CD4-positive, alpha-beta T cell (primary cell): ENCODE results near the gene SYT2. TPM values are rescaled to one million over a fixed set of nuclear protein-coding genes. Genes with fewer than 3 reads are reported as not detected.
"Not testable (repeated sequence)": the region's sequence is repeated elsewhere in the genome, so short reads cannot be mapped to it uniquely, and the experiment has no call there.

Experiments
- ATAC-seq: fragments of 200-7000 bp; cut with Tn5 transposase; one replicate; pipeline ENCODE4 v1.10.0; 2022; ENCODE audit warnings: mild to moderate bottlenecking; ENCODE audit not compliant: poor library complexity
- CTCF ChIA-PET: fragments of 350-600 bp; sonication (Branson Sonifier 250); formaldehyde crosslinking; loops from one replicate; lab custom pipeline; 2021; ENCODE audit warnings: antibody characterized with exemption, inconsistent platforms; lab: Charles Lee
- POLR2A ChIA-PET: fragments of 350-600 bp; sonication (Branson Sonifier 250); formaldehyde crosslinking; loops from one replicate; lab custom pipeline; 2021; ENCODE audit warnings: antibody characterized with exemption, inconsistent platforms; lab: Charles Lee
- DNase-seq, 14 experiments: peaks; one replicate each; pipeline ENCODE4 v3.0.0-alpha.2; 2013 to 2020; ENCODE audit warnings: mixed read lengths in 2 of 14
- H3K27ac ChIP-seq, 2 donors: one replicate each; pipeline versions ENCODE4 v1.5.1 to v1.7.0; 2013; ENCODE audit warnings: low read length in 2 of 2, low read depth in 1 of 2, mild to moderate bottlenecking in 1 of 2
- H3K27me3 ChIP-seq, 2 experiments: 1 replicate in 1 of 2; 2 replicates in 1 of 2; pipeline versions ENCODE4 v1.6.1 to v1.7.0; 2013; ENCODE audit warnings: low read length in 2 of 2, control low read depth in 1 of 2, mild to moderate bottlenecking in 1 of 2, moderate library complexity in 1 of 2; ENCODE audit not compliant: insufficient read depth in 2 of 2, control insufficient read depth in 1 of 2
- H3K36me3 ChIP-seq: one replicate; pipeline ENCODE4 v1.6.1; 2013; ENCODE audit warnings: low read length, control low read depth; ENCODE audit not compliant: insufficient read depth
- H3K4me1 ChIP-seq: one replicate; pipeline ENCODE4 v1.6.1; 2013; ENCODE audit warnings: low read length, control low read depth; ENCODE audit not compliant: insufficient read depth
- H3K4me3 ChIP-seq: one replicate; pipeline ENCODE4 v1.5.1; 2013; ENCODE audit warnings: mild to moderate bottlenecking, low read length, moderate library complexity
- H3K9me3 ChIP-seq, 2 experiments: 1 replicate in 1 of 2; 2 replicates in 1 of 2; pipeline versions ENCODE4 v1.6.1 to v1.7.0; 2013; ENCODE audit warnings: low read length in 2 of 2, mild to moderate bottlenecking in 2 of 2, control low read depth in 1 of 2, moderate library complexity in 1 of 2; ENCODE audit not compliant: control insufficient read depth in 1 of 2, insufficient read depth in 1 of 2
- H3K27ac Mint-ChIP-seq: one replicate; pipeline ENCODE4 v1.8.0; 2020; ENCODE audit warnings: mixed read lengths
- H3K27me3 Mint-ChIP-seq: one replicate; pipeline ENCODE4 v1.8.0; 2021; ENCODE audit warnings: mixed read lengths
- H3K36me3 Mint-ChIP-seq: one replicate; pipeline ENCODE4 v1.8.0; 2021; ENCODE audit warnings: low read depth, mixed read lengths
- H3K4me1 Mint-ChIP-seq: one replicate; pipeline ENCODE4 v1.8.0; 2021; ENCODE audit warnings: low read depth, mixed read lengths
- H3K4me3 Mint-ChIP-seq: one replicate; pipeline ENCODE4 v1.8.0; 2020; ENCODE audit warnings: mild to moderate bottlenecking, mixed read lengths
- H3K9me3 Mint-ChIP-seq: one replicate; pipeline ENCODE4 v1.8.0; 2020; ENCODE audit warnings: mixed read lengths
- intact Hi-C, 2 experiments: fragments of 100-400 bp; cut with DNase I in 1 of 2; cut with micrococcal nuclease in 1 of 2; formaldehyde crosslinking; loops; one replicate each; pipeline versions ENCODE4 v1.15.1 to v1.9.0; 2023 to 2025; cut with DNase I, micrococcal nuclease
- total RNA-seq, 174 experiments: library from RNA in 2 of 174; stranded (reverse) in 2 of 174; gene quantifications; one replicate each; pipeline ENCODE4 v1.2.3 and lab custom pipeline; 2021 to 2026
- TF ChIP-seq, protein P1 (sequence below): fragments of 200-600 bp; IDR thresholded peaks from one replicate; pipeline ENCODE4 v1.8.0; 2022; ENCODE audit warnings: antibody characterized with exemption, mild to moderate bottlenecking

The SYT2 gene
- total RNA-seq, 2 experiments from 2014 or later: not detected

DNA sequence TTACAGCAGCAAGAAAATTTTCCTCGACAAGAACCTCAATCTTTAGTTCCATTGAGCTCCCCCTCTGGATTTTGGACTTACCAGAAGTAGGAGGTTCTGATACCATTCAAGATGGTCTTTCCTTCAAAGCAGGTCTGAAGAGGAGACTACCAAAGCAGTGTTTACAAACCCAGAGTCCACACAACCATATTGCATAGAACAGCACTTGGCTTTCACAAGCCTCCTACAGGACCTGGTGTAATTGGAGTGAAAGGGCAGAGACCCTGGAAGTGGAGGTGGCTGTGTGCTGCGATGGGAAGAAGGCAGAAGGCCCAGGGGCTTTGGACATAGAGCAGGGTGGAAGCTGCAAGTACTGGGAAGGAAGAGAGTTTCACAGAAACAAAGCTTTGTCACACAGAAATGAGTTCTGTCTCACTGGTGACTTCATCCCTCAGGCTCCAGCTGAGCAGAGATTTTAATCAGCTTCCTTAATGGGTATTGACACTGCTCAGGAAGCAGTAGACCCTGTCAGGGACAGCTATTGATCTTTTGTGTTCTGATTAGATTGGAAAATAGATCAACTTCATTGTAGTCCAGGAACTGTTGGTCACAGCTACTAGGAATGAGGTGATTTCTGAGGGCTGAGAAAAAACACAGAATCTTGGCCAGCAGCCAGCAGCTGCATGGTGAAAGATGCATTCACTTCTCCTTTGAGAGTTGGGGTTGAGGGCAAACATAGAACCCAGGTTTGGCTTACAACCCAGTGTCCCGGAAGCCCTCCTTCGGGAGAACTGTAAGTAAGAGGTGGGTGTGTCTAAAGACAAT, 124.0 kb downstream of the SYT2 start:
- H3K4me1 Mint-ChIP-seq: no peaks in the 10 kb centered on the region
- H3K9me3 ChIP-seq: no peaks in the 10 kb centered on the region
- ChIA-PET POLR2A (no interaction called here), CTCF (no interaction called here)
- no peaks in the 10 kb centered on the region for H3K27me3 Mint-ChIP-seq
- H3K27ac ChIP-seq: no peak overlapping the region
- DNase-seq (peak in 1 of 14 experiments; percentile 18), ATAC-seq (no peak)
- no peaks in the 10 kb centered on the region for H3K9me3 Mint-ChIP-seq
- intact Hi-C loops: no loop called here
- H3K36me3 ChIP-seq: peaks cover 4% of the 10 kb centered on the region
- TF ChIP-seq, protein P1, sequence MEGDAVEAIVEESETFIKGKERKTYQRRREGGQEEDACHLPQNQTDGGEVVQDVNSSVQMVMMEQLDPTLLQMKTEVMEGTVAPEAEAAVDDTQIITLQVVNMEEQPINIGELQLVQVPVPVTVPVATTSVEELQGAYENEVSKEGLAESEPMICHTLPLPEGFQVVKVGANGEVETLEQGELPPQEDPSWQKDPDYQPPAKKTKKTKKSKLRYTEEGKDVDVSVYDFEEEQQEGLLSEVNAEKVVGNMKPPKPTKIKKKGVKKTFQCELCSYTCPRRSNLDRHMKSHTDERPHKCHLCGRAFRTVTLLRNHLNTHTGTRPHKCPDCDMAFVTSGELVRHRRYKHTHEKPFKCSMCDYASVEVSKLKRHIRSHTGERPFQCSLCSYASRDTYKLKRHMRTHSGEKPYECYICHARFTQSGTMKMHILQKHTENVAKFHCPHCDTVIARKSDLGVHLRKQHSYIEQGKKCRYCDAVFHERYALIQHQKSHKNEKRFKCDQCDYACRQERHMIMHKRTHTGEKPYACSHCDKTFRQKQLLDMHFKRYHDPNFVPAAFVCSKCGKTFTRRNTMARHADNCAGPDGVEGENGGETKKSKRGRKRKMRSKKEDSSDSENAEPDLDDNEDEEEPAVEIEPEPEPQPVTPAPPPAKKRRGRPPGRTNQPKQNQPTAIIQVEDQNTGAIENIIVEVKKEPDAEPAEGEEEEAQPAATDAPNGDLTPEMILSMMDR: no peak
- no peak overlapping the region for H3K4me3 ChIP-seq
- H3K27ac Mint-ChIP-seq: no peak overlapping the region
- H3K36me3 Mint-ChIP-seq: peaks cover 22% of the 10 kb centered on the region
- H3K27me3 ChIP-seq: no peaks in the 10 kb centered on the region
- no peak overlapping the region for H3K4me3 Mint-ChIP-seq
- H3K4me1 ChIP-seq: no peaks in the 10 kb centered on the region

- no peaks in the 10 kb centered on the region for H3K27me3 ChIP-seq
- POLR2A ChIA-PET: no interaction called here
Observed at GRCh38 chr1:202585590-202585933, 124.7 kb downstream of the SYT2 start.

GRCh38 chr1:202584707-202585589, 125.3 kb downstream of the SYT2 start:
- Mint-ChIP-seq H3K27ac (no peak overlapping the region), H3K4me1 (no peaks in the 10 kb centered on the region), H3K36me3 (peaks cover 35% of the 10 kb centered on the region), H3K4me3 (no peak overlapping the region), H3K9me3 (no peaks in the 10 kb centered on the region), H3K27me3 (no peaks in the 10 kb centered on the region)
- no peak for ATAC-seq
- H3K4me3 ChIP-seq: no peak overlapping the region
- no peaks in the 10 kb centered on the region for H3K4me1 ChIP-seq
- peaks cover 8% of the 10 kb centered on the region for H3K36me3 ChIP-seq
- no peaks in the 10 kb centered on the region for H3K27me3 ChIP-seq
- no peaks in the 10 kb centered on the region for H3K9me3 ChIP-seq
- POLR2A ChIA-PET: no interaction called here
- intact Hi-C loops: no loop called here
- no peak overlapping the region for H3K27ac ChIP-seq
- TF ChIP-seq, protein P1: no peak
- no peak for DNase-seq
- CTCF ChIA-PET: no interaction called here

More at GRCh38 chr1:202585590-202585933, 124.7 kb downstream of the SYT2 start:
- Histone ChIP-seq H3K4me1 (no peaks in the 10 kb centered on the region), H3K9me3 (no peaks in the 10 kb centered on the region), H3K4me3 (no peak overlapping the region), H3K27ac (no peak overlapping the region), H3K36me3 (peaks cover 8% of the 10 kb centered on the region)
- ATAC-seq (no peak), DNase-seq (no peak)
- Mint-ChIP-seq H3K4me3 (no peak overlapping the region), H3K36me3 (peaks cover 29% of the 10 kb centered on the region), H3K27ac (no peak overlapping the region), H3K4me1 (no peaks in the 10 kb centered on the region), H3K27me3 (no peaks in the 10 kb centered on the region), H3K9me3 (no peaks in the 10 kb centered on the region)
- intact Hi-C loops: no loop called here
- CTCF ChIA-PET: no interaction called here
- TF ChIP-seq, protein P1: no peak

GRCh38 chr1:202582350-202582749, 127.9 kb downstream of the SYT2 start:
- H3K4me3 Mint-ChIP-seq, H3K9me3 Mint-ChIP-seq, H3K4me1 Mint-ChIP-seq, ATAC-seq, H3K27me3 Mint-ChIP-seq, DNase-seq, H3K4me1 ChIP-seq, H3K27me3 ChIP-seq, H3K27ac Mint-ChIP-seq, CTCF ChIA-PET, H3K36me3 ChIP-seq, H3K4me3 ChIP-seq, intact Hi-C loops, H3K27ac ChIP-seq, H3K9me3 ChIP-seq, POLR2A ChIA-PET: not testable (repeated sequence)
- peaks cover 40% of the 10 kb centered on the region for H3K36me3 Mint-ChIP-seq
